ENCODE data around the gene MX1.

DNA sequence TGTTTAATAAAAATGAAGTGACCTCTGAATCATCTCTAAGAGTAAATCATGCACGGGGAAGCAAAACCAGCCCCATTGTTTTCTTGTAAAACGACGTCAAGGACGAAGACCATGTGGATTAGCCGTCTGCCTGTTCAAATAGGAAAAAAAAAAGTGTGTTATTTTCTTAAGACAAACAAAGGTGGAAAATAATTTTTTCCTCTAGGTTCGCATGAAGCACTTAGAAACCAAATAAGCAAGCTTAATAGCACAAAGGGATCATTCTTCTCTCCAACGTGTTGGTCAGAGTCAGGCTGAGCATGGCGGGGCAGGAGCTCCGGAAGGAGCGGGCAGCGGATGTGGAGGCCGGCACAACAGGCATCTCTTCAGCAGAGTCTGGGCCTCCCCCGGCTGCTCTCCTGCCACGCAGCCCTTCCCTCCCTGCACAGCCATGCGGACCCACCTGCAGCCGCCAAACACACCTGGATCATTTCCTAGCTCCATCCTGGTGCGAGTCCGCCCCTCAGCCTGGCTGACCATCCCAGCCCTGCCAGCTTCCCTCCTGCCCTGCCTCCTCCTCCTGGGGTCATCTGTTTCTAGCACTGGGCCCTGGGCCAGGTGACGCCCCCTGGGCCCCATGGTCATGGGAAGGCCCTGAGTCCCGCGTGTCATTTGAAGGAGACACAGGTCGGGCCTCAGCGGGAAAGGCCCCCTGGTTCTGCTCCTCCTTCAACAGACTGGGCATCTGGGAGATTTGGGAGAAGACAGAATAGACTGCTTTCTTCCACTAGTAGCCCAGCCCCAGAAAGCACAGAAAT, 40.2 kb downstream of the MX1 start:
- TF ChIP-seq EP300 (IDR thresholded peaks at IDR 0.05), result no peak
- TF ChIP-seq, protein P1, sequence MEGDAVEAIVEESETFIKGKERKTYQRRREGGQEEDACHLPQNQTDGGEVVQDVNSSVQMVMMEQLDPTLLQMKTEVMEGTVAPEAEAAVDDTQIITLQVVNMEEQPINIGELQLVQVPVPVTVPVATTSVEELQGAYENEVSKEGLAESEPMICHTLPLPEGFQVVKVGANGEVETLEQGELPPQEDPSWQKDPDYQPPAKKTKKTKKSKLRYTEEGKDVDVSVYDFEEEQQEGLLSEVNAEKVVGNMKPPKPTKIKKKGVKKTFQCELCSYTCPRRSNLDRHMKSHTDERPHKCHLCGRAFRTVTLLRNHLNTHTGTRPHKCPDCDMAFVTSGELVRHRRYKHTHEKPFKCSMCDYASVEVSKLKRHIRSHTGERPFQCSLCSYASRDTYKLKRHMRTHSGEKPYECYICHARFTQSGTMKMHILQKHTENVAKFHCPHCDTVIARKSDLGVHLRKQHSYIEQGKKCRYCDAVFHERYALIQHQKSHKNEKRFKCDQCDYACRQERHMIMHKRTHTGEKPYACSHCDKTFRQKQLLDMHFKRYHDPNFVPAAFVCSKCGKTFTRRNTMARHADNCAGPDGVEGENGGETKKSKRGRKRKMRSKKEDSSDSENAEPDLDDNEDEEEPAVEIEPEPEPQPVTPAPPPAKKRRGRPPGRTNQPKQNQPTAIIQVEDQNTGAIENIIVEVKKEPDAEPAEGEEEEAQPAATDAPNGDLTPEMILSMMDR (IDR thresholded peaks at IDR 0.05), result no peak
